ELF-1 (cell line): ENCODE measurements around the gene UNC45A.
A peak's percentile ranks its signal among the peaks of the same experiment; 100 is the strongest.

ENCODE experiments used
- DNase-seq: peaks from one replicate; pipeline ENCODE4 v3.0.0-alpha.2; 2016; ENCODE audit warnings: low read depth, low spot score

Gene UNC45A

DNA sequence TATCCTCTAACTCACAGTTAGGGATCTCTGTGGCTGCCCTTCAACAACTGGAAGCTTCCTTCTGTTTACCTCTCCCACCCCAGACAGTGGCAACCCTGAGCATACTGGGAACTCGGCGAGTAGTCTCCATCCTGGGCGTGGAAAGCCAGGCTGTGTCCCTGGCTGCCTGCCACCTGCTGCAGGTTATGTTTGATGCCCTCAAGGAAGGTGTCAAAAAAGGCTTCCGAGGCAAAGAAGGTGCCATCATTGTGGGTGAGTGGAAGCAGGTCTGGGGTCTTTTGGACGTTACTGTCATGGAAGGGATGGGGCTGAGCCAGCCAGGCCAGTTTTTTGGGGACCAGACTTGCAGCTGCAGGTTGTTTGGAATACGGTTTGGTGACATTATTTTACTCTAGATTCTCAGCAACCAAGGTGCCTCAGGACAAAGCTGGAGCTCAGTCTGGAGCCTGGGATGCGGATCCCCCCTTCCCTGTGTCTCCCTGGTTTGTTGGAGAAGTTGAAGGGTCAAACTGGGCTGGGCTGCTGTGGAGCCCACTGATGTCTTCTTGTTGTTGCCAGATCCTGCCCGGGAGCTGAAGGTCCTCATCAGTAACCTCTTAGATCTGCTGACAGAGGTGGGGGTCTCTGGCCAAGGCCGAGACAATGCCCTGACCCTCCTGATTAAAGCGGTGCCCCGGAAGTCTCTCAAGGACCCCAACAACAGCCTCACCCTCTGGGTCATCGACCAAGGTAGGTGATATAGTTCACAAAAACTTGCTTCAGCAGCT is 7.5 kb downstream of the UNC45A start:
- DNase-seq, result no peak

- DNase-seq, result no peak
These were observed 10.0 kb downstream of the UNC45A start for GRCh38 chr15:90945091-90945490.

DNA sequence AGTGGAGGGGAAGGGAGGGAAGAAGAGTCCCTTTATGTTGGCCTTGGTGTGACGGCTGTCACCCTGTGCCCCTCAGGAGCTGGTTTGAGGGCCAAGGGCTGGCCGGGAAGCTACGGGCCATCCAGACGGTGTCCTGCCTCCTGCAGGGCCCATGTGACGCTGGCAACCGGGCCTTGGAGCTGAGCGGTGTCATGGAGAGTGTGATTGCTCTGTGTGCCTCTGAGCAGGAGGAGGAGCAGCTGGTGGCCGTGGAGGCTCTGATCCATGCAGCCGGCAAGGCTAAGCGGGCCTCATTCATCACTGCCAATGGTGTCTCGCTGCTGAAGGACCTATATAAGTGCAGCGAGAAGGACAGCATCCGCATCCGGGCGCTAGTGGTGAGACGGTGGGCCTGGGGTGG is 11.5 kb downstream of the UNC45A start:
- no peak for DNase-seq

DNA sequence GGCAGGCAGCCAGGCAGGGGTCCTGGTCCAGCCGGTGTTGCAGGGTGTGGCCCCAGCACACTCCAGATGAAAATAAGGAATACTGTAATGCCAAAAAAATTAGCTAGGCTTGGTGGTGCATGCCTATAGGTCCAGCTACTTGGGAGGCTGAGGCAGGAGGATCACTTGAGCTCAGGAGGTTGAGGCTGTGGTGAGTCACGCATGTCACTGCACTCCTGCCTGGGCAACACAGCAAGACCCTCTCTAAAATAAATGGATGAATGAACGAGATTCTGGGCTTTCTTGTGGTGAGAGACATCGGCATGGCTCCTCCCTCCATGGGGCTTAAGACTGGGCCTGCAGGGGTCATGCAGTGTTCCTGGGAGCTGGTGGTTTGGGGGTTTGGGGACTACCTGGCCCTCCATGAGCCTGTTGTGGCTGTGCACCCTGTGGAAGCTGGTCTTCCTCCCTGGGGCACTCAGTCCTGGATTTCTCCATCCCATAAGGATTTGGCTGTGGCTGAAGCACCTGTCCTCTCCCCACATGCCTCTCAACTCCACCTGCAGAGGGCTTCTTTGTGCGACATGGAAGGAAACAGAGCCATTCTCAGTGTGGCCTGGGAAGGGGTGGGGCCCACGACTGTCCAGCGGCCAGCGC is 12.0 kb downstream of the UNC45A start:
- no peak for DNase-seq

- DNase-seq, result no peak
These were observed 12.7 kb downstream of the UNC45A start for GRCh38 chr15:90947577-90948357.

DNA sequence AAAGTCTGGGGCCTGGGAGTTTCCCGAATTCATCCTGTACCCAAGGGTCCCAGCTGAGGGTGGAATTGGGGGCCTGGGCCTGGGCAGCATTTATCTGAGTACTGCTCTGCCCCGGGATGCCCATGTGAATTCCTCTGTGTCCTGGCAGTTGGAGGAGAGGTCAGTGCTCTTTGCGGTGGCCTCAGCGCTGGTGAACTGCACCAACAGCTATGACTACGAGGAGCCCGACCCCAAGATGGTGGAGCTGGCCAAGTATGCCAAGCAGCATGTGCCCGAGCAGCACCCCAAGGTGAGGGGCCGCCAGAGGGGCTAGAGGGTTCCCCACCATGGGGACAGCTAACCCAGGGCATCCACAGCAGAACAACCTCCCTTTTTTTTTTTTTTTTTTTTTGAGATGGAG is 13.4 kb downstream of the UNC45A start:
- no peak for DNase-seq

GRCh38 chr15:90949979-90950675 is 15.0 kb downstream of the UNC45A start:
- no peak for DNase-seq

DNA sequence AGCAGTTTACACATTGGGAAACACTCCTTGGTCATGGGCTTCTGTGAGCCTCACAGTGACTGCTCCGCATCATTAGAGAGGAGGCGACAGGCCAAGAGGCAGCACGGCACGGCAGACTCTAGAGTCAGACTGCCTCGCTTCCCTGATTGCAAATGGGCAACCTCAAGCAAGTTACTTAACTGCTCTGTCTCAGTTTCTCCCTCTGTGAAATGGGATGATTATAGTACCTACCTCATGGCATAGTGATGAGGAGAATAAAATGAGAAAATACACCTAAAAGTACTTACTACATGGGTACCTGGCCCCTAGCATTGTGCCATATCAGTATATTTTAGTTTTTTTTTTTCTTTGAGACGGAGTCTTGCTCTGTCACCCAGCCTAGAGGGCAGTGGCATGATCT is 15.6 kb downstream of the UNC45A start:
- DNase-seq, result no peak

DNA sequence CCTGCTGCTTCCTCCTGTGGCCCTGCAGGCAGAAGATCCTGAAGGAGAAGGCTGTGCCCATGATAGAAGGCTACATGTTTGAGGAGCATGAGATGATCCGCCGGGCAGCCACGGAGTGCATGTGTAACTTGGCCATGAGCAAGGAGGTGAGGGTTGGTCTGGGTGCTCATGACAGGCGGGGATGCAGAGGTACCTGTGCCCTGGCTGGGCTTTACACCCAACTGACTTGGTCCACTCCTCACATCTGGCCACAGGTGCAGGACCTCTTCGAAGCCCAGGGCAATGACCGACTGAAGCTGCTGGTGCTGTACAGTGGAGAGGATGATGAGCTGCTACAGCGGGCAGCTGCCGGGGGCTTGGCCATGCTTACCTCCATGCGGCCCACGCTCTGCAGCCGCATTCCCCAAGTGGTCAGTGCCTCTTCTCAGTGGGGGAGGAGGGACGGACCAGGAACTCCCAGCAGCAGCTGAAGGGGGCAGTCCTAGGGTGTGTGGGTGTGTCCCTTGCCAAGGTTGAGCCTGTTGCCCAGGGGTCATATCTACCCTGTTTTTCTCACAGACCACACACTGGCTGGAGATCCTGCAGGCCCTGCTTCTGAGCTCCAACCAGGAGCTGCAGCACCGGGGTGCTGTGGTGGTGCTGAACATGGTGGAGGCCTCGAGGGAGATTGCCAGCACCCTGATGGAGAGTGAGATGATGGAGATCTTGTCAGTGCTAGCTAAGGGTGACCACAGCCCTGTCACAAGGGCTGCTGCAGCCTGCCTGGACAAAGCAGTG is 18.0 kb downstream of the UNC45A start:
- no peak for DNase-seq

DNA sequence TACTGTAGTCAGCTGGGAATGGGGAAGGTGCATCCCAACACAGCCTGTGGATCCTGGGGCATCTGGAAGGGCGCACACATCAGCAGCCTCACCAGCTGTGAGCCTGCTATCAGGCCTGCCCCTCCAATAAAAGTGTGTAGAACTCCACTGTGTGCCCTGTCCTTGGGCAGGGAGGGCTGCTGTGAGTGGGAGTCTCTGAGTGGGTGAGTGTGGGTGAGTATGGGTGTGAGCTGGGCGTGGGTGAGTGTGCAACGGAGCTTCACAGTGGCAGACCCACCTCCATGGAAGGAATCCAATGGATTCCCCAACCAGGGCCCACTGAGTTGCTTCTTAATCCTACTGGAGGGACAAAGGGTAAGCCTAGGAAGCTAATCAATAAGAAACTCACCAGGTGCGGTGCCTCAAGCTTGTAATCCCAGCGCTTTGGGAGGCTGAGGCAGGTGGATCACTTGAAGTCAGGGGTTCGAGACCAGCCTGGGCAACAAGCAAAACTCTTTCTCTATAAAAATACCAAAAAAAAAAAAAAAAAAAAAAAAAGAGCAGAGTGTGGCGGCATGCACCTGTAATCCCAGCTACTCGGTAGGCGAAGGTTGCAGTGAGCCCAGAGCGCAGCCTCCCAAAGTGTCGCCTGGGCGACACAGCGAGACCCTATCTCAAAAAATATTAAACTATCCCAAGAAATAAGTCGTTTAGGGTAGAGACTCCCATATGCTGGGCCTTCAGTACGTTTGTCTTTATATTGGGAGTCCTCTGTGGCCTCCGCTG is 19.0 kb downstream of the UNC45A start:
- no peak for DNase-seq

GRCh38 chr15:90954712-90955623 is 19.9 kb downstream of the UNC45A start, which contains the start of gene RCCD1:
Gene RCCD1 (plus strand): TSS chr15:90954884. CDS start chr15:90956735, 1,851 bp downstream.
- DNase-seq, result peak; percentile 96

DNA sequence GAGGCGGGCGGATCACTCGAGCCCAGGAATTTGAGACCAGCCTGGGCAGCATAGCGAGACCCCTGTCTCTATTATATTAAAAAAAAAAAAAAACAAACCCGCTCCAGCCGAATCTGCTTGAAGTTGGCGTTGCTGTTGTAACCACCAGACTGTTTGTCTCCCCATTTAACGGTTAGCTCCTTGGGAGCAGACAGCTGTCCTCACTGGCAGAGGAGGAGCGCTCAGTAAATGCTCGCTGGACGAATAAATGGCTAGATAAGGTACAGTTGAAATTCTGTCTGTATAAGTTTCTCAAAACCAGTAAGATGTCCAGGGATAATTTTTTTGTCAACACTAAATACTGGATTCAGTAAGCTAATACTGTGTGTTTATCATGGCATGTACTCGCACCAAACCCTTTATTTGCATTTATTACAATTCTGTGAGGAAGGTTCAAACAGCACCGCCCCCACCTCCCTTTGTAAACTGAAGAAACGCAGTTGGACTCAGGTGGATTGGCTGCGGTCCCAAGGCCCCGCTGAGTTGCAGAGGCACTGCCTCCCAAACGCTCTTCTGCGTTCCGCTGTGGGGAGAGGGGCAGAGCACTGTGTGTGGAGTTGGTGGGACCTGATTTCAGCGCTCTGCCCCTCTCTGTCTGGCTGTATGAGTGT is 20.7 kb downstream of the UNC45A start:
- DNase-seq, result peak; percentile 43

DNA sequence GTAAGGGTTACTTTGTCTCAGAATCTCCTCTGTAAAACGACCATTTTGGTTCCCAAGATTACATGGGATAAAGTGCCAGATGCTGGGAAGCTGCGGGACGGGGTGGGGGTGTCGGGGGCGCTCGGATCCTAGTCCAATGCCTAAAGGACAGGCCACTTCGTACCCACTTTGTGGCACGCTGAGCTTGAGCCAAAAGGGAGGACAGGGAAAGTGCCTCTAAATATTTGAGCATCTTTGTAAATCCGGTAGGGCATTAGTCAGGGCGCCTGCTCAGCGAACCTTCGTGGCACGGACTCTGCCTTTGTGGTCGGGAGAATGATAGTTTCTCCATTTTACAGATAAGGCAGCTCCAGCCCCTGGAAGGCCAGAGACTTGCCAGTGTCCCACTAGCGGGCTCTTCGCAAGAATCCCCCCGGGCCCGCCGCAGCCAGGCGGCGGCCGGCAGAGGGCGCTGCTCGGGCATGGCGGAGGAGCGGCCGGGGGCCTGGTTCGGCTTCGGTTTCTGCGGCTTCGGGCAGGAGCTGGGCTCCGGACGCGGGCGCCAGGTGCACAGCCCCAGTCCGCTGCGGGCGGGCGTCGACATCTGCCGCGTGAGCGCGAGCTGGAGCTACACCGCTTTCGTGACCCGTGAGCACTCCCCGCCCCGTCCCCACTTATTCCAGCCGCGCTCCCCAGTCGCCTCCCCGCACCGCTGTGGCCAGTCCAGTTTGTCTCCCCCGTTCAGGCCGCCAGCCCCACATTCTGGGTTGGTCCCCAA is 21.4 kb downstream of the UNC45A start:
- peak; percentile 93 for DNase-seq

- peak; percentile 32 for DNase-seq
These were observed 22.1 kb downstream of the UNC45A start for GRCh38 chr15:90957031-90957790.

DNA sequence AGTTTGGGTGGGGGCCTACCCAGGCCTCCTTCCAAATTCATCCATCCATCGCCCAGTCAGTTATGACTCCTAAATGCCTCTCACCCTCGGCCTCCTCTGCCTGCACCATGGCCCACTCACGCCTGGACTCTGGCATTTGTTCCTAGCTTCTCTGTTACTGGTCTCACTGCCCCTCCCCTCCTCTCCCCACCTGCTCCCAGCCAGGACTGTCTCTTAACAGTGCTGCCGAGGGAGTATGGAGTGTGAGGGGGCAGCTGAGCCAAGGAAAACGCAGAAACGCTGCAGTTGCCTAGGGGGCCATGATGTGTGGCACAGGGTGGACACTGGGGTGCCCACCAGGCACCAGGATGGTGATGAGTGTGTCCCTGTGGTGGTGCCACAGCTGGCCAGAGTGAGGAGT is 22.7 kb downstream of the UNC45A start:
- no peak for DNase-seq

DNA sequence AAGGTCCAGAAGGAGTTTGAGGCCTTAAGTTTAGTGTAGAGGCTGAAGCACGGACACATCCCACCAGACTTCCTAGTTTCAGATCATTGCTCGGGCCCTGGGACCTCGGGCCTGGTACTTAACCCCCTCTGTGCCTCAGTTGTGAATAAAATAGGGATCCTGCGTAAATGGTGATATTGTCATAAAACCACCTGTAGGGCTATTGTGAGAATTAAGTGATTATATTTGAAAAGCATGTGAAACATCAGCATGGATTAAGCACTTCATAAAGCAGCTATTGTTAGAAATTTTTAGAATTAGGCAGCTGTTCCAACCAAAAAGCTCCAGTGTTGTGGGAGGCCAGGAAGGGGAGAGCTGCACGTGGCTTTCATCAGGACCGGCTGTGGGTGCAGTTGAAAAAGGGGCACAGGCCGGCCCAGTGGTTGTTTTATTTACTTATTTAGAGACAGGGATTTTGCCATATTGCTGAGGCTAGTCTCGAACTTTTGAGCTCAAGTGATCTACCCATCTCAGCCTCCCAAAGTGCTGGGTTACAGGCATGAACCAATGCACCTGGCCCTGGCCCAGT is 24.0 kb downstream of the UNC45A start:
- DNase-seq, result no peak

DNA sequence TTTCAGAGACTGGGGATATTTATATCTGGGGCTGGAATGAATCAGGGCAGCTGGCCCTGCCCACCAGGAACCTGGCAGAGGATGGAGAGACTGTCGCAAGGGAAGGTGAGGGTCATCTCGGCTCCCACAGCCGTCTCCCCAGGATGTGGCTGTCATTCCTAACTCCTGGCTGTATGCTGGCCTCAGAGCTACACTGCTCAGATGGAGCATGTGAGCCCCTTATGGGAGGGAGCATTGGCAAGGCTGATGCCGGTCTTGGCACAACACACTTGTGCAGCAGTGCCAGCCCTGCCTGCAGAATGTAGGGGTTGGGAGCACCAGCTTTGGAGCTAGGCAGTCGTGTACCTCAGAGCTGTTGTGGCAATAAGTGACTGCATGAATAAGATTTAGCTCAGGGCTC is 24.8 kb downstream of the UNC45A start:
- no peak for DNase-seq
